ENCODE data around the gene TECPR1.
A peak's percentile ranks its signal among the peaks of the same experiment; 100 is the strongest.

The TECPR1 gene

DNA sequence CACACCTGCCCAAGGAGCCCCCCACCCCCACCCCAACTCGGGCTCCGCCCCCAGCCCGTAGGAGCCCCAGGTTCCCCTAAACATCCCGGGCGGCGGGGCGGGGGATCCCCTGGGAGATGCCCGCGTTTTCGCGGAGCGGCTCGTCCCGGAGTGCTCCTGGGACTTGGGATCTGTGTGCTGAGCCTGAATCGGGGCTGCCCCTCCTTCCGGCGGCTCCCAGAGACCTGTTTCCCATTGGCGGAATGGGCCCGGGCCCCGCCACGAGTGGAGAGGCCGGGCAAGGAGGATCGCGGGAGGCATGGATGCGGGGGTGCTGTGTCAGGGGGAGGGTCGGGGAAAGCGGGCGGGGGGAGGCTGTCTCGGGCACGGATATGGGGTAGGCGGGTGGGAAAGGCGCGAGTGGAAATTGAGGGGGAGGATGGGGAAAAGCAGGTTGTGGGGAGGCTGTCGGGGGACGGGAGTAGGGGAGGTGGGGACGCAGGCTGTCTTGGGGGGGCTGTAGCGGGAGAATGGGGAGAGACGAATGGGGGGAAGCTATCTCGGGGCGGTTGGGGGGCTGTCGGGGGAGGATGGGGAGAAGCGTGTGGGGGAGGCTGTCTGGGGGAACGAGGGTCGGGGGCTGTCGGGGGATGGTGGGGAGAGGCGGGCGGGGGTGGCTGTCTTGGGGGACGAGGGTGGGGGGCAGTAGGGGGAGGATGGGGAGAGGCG is 41.4 kb downstream of the TECPR1 start:
- peak; percentile 24 to 56 for DNase-seq

DNA sequence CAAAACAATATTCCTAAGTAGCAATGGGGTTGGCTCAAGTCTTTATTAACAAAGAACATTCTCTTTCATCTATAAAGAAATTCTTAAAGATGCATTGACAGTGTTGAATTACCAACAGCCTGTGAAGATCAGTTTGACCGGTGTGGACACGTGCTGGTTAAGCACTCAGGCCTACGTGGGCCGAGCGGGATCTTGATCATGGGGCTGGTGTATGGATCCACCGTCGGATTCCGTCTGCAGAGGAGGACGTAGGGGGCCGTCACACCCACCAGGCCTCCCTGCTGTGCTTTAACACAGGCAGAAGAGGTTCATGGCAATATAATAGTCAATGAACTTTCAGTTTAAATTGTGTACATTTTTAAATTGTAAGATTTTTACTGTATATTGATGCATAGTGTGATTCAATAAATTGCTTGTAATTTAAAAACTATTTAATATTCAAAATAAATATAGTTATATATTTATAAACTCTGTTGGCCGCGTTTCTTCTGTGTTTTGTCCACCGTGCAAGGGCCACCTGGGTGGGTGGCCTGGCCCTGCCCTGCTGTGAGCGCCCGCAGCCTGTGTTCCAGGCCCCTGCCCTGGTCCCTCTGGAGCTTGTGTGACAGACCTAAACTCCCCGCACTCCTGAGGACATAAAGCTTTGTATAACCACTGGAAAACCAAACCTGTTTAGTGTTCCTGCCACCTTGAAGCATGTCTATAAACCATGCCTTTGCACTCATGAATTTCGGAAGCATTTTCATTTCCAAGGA is 42.7 kb downstream of the TECPR1 start:
- no peak for DNase-seq

DNA sequence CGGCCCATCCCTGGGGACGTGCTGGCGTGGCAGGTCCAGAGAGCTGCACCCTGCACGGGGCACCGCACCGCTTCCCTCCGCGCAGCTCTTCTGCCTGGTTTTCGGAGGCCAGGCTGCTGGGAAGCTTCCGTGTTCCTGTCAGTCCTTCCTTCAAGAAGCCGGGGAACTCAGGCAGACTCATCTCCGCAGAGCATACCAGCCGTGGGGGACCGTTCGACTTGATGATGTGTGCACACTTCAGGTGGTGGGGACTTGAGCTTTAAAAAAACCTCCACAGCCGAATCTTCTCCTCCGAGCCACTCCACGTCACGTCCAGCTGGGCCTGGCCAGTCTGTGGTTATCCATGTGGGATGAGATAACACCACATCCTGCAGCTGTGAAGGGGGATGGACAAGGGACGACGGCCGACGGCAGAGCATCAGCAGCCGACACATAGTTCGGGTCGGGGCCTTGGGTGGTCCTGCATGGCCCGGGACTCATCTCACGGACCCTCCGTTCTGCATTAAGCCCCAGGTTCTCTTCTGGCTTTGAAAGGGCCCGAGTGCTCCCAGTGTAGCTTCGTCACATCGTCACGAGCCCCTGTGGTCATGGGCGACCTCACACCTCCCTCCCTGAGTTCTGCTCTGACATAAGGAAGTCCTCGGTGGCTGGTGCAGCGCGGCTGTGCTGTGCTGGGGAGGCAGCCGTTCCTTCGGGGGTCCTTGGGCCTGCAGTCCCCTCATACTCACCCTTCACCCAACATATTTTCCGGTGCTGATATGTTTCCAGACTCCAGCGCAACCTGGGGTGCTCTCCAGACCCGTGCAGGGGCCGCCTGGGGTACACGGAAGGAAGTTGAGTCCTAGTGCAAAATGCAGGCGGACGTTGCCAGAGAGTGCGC is 45.3 kb downstream of the TECPR1 start:
- DNase-seq: no peak

DNA sequence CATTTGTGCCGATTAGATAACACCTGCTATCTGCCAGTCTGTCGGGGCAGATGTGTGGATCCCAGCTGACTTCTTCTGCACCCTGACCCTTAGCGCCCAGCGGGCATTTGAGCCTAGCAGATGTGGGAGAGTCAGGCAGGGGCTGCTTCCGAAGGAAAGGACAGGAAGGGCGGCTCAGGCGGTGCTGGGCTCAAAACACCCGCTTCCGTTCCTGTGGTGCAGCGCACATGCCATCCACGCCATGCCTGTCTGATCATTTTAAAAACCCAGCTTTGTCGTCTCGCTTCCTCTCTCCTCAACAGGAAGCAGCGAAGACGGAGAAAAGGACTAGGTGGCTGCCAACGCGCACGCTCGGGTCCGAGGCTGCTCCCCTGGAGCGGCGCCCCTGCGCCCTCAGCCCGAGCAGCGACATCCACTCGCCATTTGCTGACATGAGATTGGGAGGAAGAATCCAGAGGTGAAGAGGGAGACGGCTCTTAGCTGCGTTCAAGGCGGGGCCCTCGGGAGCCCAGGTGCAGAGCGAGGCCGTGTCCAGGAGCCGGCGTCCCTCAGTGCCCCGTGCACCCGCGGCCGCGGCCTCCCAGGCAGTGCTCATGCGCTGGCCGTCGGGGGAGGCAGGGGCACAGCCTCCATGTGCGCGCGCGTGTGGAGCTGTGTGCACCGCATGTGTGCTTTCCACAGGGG is 46.7 kb downstream of the TECPR1 start:
- DNase-seq: no peak

DNA sequence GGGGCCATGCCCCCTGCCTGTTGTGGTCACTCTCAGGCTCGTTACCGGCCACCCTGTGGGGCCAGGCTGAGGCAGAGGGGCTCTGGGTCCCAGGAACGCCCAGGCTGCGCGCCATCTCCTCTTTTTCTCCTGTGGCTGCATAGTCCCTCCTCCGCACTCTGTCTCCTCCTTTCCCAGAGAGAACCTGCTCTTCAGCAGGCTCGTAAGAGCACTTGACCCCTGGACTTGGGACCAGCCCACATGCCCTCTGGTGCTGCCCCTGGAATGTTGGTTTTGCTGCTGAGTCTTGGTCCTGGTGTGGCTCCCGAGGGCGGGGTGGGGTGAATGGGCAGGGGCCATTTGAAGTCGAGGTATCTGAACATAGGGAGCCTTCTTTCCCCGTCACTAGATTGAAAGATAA is 47.4 kb downstream of the TECPR1 start:
- DNase-seq: no peak

DNA sequence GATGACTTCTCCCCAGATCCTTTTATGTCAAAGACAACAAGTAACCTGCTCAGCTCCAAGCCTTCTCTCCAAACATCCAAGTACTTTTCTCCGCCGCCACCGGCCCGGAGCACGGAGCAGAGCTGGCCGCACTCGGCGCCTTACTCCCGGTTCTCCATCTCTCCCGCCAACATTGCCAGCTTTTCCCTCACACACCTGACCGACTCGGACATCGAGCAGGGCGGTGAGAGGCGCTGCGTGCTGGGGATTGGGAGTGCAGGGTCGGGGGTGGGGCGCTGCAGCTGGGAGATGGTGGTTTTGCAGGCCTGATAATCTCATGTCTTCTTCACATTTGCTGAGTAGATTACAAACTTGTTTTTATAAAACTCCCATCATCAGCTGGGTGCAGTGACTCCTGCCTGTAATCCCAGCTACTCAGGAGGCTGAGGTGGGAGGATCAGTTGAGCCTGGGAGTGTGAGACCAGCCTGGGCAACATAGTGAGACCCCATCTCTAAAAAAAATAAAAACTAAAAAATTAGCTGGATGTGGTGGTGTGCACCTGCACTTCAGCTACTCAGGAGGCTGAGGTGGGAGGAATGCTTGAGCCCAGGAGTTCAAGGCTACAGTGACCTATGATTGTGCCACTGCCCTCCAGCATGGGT is 47.9 kb downstream of the TECPR1 start:
- DNase-seq: no peak

DNA sequence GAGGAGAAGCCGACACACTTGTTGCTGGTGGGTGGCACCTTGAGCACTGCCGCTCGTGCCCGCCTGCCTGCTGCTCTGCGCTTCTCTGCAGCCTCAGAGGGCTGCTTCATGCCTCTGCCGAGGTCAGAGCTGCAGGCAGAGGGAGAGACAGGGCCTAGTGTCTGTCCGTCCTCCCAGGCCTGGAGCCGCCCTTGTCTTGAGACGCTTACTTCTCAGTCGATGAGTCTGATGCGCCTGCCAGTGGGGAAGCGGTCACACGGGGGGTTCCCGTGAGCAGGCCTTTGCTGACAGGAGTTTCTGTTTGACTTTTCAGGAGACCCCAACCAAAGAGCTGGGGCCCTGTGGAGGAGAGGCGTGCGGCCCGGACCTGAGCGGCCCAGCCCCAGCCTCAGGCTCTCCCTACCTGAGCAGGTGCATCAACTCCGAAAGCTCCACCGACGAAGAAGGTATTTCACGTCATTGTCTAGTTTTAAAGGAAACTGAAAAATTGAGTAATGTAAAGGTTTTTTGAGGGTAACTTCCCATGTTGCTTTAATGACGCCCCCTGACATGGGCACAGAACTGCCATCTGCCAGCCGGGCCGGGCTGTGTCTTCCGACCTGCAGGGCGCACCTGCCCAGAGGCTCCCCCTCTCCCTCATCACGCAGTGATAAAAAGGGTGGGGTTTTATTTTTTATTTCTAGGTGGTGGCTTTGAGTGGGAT is 48.6 kb downstream of the TECPR1 start:
- no peak for DNase-seq

DNA sequence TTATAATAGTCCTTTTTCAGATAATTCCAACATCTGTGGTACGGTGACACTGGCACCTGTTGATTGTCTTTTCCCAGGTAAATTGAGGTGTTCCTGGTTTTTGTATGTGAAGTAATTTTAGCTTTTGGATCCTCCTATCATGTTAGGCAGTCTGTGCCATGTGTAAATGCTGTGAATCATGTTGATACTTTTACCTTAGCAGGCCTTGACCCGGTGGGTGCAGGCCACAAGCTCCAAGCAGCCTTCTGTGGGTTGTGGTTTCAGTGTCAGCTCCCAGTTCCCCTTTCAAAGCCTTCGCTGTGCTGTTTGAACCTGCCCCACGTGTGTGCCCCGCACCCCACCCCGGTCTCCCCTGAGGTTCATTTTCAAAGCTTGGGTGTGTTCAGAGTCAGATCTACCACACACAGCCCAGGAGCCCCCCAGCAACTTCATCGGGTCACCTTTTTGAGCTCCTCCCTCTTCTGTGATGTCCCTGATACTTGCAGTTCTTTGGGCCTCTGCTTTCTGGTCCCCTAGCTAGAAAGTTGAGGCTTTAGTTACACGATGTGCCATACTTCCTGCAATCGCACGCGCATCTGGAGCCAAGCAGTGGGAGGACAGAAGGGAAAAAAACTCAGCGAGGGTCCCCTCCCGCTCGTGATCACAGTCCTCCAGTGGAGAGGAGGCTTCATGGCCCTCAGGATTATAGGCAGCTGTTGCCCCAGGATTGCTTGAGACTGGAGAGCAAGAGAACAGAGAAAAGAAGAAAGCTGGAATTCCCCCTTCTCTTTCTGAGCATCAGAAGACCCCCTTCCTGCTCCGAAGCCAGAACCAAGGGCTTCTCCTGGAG is 49.5 kb downstream of the TECPR1 start:
- DNase-seq: no peak

DNA sequence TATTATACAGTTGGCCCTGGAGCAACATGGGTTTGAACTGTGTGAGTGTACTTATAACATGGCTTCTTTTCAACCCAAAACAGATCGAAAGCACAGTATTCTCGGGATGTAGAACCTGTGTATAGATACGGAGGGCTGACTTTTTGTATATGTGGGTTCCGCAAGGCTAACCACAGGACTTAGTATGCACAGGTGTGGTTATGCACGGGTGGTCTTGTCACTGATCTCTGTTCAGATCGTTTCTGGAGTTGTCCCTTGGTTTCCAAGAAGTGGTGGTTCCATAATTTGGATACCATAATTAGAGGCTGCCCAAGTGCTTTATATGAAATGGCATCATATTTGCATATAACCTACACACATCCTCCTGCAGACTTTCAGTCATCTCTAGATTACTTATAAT is 51.7 kb downstream of the TECPR1 start:
- no peak for DNase-seq

DNA sequence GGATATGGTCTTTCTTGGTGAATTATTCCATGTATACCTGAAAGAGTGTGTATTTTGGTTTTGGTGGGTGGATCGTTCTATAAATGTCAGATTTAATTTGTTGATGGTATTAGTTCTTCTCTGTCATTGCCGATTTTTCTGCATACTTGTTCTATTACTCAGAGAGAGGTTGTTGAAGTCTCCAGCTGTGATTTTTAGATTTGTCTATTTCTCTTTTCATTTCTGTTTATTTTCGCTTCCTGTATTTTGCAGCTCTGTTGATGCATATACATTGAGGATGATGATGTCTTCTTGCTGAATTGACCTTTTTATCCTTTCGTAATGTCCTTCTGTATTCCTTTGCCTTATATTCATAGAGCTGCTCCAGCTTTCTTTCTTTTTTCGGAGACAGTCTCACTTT is 52.9 kb downstream of the TECPR1 start:
- DNase-seq: no peak

DNA sequence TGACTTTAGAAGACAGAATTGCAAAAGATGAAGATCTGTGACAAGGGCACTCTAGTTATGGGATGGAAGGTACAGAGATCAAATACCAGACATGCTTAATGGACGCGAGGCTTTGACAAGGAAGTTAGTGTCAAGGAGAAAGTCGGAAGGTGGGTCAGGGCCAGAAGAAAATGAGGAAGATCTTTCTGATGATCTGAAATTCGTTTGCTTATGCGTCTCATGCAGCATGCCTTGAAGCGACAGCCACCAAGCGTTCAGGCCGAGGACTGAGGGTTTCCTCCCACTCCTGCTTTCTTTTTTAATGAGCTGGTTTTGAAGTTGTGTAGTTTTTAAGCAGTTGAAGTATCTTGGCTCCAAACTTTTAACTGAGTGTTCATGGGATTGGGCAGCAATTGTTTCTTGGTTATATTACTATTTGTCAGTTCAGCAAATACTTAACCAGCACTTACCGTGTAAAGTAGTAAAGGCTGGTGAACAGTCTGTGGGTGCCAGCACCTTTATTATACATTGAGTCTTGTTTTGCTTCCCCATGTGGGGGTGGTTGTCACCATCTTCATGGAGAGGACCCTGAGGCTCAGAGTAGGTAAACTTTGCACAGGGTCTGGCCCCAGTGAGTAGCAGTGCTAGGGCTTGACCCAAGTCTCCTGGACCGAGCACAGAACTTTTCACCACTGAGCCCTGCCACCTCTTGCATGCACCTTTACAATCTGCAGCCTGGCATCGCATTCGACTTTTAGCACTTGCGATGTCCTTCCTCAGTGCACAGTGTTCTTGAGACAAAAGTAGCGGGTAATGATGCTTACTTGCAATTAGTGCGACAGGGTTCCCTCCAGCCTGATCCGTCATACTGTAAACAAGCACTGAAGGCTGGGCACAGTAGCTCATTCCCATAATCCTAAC is 55.1 kb downstream of the TECPR1 start:
- DNase-seq: no peak

DNA sequence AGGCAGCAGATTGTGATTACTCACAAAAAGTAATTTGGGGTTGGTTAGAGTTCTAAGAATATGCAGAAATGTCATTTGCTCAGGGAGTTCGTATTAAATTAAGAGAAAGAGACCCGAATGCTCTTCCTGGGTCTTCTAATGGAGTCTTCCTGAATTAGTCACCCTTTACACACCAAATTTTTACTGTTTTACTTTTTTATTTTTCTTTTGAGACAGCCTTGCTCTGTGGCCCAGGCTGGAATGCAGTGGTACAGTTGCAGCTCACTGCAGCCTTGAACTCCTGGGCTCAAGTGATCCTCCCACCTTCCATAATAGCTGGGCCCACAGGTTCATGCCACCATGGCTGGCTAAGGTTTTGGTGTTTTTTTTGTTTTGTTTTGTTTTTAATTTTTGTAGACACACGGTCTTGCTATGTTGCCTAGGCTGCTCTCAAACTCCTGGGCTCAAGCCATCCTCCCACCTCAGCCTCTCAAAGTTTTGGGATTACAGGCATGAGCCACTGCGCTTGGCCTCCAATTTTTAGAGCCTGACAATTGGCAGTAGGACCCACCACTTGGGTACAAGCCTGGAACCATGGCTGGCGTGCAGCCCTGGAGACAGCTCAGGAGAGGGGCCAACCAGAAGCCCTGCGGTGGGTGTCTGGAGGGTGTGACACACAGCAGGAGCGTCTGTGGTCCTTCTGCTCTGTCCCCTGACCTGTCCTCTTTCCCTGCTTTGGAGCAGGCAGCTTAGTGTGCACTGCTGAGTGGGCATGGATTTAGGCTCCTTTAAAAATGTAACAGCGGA is 57.2 kb downstream of the TECPR1 start:
- DNase-seq: no peak

DNA sequence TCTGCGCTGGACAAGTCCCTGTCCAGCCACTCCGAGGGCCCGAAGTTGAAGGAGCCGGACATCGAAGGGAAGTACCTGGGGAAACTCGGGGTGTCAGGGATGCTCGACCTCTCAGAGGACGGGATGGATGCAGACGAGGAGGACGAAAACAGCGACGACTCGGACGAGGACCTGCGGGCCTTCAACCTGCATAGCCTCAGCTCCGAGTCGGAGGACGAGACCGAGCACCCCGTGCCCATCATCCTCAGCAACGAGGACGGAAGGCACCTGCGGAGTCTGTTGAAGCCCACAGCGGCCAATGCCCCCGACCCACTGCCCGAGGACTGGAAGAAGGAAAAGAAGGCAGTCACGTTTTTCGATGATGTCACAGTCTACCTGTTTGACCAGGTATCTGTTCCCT is 57.8 kb downstream of the TECPR1 start:
- DNase-seq: no peak

DNA sequence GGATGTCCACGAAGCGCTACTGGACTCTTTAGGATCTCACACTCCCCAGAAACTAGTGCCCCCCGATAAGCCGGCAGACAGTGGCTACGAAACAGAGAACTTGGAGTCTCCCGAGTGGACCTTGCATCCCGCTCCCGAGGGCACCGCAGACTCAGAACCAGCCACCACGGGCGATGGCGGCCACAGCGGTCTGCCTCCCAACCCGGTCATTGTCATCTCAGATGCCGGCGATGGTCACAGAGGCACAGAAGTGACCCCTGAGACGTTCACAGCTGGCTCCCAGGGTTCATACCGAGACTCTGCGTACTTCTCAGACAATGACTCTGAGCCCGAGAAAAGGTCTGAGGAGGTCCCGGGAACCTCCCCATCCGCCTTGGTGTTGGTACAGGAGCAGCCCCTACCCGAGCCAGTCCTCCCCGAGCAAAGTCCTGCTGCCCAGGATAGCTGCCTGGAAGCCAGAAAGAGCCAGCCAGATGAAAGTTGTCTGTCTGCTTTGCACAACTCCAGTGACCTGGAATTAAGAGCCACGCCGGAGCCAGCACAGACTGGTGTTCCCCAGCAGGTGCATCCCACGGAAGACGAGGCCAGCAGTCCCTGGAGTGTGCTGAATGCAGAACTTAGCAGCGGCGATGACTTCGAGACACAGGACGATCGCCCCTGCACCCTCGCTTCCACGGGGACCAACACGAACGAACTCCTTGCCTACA is 58.4 kb downstream of the TECPR1 start:
- DNase-seq: no peak

DNA sequence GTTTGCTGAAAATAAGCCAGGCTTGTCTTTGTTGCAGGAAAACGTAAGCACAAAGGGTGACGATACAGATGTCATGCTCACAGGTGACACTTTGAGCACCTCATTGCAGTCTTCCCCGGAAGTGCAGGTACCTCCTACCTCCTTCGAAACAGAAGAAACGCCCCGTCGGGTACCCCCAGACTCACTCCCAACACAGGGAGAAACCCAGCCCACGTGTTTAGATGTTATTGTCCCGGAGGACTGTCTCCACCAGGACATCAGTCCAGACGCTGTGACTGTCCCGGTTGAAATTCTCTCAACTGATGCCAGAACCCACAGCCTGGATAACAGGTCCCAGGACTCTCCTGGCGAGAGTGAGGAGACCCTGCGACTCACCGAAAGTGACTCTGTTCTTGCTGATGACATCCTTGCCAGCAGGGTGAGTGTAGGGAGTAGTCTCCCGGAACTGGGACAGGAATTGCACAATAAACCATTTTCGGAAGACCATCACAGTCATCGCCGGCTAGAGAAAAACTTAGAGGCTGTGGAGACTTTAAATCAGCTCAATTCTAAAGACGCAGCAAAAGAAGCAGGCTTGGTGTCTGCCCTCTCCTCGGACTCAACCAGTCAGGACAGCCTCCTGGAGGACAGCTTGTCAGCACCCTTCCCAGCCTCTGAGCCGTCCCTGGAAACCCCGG is 59.1 kb downstream of the TECPR1 start:
- no peak for DNase-seq

DNA sequence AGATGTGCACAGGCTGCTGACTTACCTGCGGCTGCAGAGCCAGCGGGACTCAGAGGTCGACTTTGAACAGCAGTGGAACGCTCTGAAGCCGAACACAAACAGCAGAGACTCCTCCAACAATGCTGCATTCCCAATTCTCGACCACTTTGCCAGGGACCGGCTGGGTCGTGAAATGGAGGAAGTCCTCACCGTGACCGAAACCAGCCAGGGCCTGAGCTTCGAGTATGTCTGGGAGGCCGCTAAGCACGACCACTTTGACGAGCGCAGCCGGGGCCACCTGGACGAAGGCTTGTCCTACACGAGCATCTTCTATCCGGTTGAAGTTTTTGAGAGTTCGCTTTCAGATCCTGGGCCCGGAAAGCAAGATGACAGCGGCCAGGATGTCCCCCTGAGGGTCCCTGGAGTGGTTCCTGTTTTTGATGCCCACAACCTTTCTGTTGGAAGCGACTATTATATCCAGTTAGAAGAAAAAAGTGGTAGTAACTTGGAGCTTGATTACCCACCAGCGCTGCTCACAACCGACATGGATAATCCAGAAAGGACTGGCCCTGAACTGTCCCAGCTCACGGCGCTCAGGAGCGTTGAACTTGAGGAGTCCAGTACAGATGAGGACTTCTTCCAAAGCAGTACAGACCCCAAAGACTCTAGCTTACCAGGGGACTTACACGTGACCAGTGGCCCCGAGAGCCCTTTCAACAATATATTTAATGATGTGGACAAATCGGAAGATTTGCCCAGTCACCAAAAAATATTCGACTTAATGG is 60.2 kb downstream of the TECPR1 start:
- no peak for DNase-seq

DNA sequence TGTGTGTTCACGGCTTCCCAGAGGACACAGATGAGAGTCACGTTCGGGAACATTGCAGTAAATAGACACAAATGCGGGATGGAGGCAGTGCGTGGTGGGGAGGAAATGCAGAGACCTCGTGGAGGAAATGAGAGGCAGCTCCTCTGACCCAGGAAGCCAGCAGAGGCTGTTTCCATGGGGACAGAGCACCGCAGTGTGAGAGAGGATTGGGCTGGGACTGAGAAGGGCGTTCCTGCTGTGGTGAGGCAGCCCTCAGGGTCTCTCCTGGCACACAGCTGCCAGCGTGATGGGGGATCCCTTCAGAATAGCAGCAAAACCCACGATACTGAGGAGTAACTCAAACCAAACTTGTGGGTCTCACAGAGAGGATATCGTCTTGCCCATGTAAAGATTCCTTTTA is 62.5 kb downstream of the TECPR1 start:
- DNase-seq: no peak
